Ammon's horn (tissue), 1 donor: ENCODE measurements around the gene MBD1.
"Not testable (repeated sequence)": the region's sequence is repeated elsewhere in the genome, so short reads cannot be mapped to it uniquely, and the experiment has no call there.

Experiments
- DNase-seq: peaks from one replicate; pipeline ENCODE4 v3.0.0-alpha.2; 2016; ENCODE audit warnings: low spot score

The MBD1 gene

DNA sequence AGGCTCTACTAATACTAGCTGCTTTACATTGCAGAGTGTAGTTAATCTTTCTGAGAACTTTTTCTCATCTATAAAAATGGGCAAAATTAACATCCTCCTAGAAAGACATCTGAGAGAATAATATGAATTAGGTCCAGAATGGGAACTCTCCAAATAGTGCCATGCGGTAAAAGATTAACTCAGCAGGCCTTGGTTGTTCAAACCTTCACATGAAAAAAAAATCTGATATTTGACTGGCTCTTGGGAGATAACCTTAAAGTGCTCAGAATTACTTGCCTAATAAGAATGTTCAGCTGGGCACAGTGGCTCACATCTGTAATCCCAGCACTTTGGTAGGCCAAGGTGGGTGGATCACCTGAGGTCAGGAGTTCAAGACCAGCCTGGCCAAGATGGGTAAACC lies 11.7 kb upstream of the MBD1 start:
- DNase-seq, result no peak

DNA sequence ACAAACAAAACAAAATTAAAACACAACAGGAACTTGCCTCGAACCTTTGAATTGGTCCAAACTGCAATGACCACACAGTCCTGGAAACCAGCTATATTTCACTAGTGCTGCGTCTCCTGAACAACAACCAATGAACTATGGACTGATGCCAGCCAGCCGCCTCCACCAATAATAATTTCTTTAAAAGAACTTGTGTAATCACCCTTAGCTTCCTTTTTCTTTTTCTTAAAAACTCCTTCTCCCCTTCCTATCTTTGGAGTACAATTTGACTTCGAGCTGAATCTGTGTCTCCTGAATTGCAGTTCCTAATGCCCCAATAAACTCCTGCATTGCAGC lies 7.8 kb upstream of the MBD1 start:
- DNase-seq, result no peak

DNA sequence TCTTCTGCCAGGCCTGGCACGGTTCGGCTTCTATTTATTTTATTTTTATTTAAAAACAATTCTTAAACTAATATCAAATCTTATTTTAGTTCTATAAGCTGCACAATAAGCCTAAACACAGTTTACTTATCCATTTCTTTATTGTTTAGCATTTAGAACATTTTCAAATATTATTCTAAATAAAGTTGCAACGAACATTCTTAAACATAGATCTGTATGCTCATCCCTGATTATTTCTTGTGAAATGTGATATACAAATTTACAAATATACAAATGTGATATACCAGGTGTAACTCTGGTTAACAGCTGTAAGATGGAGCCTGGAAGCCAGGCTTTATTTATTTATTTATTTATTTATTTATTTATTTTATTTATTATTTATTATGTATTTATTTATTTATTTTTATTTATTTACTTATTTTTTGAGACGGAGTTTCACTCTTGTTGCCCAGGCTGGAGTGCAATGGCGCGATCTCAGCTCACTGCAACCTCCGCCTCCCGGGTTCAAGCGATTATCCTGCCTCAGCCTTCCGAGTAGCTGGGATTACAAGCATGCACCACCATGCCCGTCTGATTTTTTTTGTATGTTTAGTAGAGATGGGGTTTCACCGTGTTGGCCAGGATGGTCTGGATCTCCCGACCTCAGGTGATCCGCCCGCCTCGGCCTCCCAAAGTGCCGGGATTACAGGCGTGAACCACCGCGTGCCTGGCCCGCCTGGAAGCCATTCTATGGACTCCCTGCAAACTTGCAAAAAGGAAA lies 7.2 kb upstream of the MBD1 start:
- not testable (repeated sequence) for DNase-seq

DNA sequence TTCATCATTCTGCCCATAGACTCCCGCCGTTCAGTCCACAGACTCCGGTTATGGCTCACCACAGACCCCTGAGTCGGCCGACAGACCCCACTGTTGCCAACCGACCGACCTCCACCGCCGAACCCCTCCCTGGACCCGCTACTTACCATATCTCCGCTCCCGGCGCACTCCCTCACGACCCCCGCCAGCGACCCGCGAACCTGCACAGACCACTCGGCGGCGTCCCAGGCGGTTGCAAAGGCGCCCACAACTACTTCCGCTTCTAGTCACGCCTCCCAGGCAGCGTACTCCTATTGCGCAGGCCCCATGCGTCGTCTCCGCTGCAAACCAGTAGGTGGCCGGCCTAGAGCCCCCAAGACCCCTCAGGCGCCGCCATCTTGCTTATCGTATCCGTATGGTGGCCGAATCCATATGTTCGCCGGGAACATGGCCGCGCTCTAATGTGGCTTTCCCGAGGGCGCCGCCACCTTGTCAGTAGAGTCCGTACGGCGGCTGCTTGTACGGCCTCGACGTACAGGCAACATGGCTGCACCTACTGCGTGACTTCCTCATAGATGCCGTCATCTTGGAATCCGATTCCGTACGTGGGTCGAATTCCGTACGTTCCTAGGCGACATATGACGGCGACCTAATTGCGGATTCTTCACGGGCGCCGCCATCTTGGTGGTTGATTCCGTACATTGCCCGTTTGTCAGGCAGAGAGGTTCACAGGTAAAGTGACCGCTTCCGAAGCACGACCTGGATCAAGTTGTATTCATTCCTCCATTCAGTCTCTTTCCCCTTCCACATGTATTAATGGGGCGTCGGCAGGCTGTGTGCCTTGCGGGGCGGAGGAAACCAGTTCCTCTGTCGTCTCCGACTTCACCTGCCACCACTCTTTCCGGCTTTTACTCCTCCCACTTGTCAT lies 6.4 kb upstream of the MBD1 start, which contains the start of gene CXXC1:
Gene CXXC1, minus strand, starts transcription at position 252 of the 907 bp plus-strand sequence. Its CDS starts 103 bp downstream, at position 149.
- peak; percentile 100 for DNase-seq

DNA sequence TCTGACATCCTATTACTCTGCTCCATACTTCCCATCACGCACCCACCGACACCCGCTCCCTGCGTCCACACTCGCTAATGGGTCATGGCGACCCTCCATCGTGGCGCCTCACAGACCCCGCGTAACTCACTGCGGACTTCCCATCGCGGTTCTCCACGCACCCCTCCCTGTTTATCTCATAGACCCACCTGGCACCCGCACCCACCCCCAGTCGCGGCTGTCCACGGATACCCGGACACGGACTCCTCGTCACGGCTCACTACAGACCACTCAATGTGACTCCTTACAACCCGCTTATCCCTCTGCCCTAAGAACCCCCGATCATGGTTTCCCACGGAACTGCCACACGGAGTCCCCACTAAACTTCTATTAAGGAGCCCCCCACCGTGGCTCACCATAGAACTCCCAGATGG lies 5.7 kb upstream of the MBD1 start:
- DNase-seq, result no peak

DNA sequence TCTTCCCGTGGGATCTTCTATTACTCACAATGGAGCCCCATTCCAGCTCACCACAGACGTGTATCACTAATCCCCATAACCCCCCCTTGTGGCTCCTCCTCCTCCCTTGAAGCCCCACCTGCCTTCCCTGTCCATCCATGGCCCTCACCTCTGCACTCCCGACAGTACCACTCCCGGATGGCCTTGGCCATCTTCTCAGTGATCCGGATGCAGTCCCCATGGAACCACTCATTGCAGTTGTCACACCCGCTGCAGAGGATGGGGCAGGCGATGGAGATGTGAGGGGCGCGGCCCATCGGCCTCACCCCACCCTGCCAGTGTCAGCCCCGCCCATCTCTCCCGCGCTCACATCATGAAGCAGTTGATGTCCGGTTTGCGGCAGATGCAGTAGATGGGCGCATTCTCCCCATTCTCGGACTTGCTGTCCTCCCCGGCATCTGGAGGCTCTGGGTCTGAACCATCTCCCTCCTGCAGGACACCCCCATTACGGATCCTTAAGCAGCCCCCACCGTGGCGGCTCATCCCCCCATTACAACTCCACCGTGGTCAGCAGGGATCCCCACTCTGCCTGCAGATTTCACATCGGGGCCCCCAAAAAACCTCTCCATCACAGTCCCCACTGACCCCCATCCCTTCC lies 5.2 kb upstream of the MBD1 start:
- no peak for DNase-seq

DNA sequence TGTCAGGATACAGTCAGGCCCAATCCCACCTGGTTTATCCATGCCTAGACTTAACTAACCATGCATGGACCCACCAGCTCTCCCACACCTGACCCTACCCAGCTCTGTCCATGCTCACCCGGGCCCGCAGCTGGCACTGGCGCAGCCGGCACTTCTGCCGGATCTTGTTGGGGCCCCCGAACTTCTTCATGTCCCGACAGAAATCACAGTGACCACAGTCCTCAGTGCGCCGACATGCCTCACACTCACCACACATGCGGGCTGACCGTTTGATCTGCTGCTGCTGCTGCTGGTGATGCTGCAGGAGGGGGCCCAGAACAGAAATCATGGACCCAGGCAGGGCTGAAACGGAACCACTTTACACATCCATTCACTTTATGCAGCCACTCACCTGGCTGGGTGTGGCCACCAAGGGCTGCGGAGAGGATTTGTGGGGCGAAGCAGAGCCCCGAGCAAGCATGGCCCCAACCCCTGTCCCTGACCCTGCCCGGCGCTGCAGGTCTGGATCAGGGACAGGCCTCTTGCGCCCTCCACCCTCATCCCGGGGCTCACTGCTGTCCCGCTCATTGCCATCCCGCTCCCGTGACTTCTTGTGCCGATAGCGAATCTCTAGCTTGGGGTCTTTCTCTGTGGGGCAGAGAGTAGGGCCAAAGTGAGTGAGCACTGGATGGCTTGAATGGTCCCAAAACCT lies 4.5 kb upstream of the MBD1 start:
- DNase-seq, result no peak

DNA sequence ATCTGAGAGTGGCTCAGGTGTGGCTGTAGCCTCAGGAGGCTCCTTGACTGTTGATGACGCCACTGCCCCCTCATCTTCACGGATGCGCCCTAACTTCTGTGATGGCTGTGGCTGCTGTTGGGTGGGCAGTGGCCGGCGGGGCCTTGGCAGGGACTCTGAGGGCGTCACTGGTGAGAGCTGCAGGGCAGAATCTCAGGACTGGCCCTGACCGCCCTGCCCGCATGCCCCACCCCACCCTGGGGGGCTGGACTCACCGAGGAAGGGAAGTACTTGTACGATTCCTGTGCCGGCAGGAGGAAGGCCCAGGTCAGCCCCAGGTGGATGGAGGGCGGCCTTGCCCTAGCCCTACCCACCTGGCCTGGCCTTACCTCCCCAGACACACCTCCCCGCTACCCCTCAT lies 3.7 kb upstream of the MBD1 start:
- DNase-seq, result no peak

DNA sequence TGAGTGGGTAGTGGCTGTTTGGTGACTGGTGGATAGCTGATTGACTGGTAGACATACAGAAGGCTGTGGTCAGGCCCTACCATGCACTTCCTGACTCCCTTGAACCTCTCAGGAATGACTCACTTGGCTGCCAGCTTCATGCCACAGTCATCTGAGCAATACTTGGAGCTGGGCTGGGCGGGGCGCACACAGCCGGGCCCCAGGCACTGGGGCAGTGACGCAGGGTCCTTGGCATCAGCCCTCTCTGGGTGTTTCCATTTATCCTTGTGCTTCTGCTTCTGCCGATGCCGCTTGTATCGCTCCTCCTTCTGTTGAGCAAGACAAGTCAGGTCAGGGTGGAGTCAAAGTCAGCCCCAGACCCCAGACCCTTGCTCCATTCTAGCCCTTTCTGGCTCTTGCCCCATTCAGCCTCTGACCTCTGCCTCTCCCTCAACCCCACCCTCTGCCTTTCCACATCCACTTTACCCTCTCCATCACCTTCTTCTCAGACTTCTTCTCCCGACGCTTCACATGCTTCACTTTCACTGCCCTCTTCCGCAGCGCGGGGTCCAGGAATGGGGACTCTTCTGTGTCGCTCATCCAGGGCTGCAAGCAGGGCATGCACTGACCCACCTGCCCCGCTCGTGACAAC lies 3.0 kb upstream of the MBD1 start:
- DNase-seq, result no peak

DNA sequence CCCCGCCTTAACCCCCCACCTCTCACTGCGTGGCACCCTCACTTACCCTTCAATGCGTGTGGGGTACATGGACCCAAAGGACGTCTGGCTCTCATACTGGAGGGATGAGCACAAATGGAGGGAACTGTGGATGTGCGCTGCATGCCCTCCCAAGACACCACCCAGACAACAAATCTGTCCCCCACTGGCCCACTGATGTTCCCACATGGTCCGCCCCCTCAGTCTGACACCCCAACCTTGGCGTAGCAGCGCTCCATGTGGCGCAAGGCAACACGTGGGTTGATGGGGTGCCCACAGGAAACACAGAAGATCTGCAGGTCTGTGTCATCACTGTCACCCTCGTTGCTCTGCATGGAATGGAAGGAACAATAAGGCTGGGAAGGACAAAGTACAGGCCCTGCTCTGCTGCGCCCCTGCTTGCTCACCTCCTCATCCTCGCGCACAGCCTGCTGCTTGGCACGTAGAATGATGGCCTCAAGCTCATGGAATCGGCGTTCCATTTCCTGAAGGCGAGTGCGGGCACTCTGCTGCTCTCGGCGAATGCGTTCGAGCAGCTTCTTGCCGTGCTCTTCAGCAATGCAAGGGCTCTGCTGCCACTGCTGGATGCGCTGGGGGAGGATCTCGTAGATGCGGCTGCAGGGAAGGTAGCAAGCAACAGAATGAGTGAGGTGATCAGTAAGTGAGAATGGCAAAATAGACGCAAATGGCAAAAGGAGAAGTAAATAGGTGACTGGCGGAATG lies 2.3 kb upstream of the MBD1 start:
- no peak for DNase-seq

DNA sequence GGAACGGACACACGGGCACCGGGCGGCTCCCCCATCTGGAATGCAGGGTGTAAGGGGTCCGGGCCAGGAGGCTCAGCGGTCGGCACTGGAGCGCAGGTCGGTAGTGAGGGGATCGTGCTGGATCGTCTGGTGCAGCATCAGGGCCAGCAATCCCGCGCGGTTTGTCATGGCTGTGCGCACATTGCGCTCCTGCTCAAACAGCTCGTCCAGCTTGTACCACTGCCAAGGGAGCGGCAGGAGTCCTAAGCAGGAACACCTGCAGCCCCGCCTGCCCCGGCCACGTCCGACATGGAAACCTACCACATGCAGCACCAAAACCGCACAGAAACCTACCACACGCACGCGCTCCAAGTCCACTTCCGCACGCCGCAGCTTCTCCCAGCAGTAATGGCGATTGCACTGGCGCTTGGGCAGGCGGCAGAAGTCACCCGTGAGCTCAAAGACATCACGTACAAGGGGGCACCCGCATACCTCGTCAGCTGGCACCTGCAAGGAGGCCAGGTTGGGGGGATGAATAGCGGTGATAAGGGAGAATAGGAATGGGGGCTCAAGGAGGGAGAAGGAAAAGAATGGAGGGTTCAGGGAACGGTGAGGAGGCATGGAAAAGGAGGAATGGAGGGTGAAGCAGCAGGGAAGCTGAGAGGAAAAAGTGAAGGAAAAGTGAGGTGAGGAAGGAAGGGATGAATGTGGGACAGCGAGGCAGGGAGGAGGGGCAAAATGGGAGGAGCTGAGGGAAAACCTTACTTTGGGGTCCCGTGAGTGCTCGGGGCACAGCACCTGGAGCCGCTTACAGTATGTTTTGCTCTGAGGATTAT lies 1.4 kb upstream of the MBD1 start:
- no peak for DNase-seq

DNA sequence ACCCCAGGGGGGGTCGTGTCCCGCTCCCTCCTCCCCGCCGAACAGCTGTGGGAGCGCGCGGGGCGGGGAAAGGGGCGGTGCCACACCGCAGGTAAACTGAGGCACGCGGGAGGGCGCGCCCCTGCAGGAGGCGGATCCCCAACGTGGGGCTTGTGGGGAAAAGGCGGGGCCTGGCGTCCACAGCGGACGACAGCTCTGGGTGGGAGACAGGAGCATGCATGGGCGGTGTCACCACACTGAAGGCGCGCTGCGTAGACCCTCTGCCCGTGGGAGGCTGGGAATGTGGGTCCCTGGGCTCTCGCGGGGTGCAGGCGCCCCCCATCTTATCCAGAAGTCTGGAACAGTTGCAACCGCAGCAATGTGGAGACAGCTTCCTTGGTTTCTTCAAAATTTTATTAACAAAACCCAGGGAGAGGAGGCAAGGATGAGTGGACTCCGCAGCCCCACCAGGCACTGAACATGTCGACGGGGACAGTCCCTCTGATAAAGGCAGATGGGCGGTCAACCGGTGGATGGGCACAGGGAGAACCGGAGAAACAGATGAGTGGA lies 723 bp upstream of the MBD1 start:
- DNase-seq, result no peak

DNA sequence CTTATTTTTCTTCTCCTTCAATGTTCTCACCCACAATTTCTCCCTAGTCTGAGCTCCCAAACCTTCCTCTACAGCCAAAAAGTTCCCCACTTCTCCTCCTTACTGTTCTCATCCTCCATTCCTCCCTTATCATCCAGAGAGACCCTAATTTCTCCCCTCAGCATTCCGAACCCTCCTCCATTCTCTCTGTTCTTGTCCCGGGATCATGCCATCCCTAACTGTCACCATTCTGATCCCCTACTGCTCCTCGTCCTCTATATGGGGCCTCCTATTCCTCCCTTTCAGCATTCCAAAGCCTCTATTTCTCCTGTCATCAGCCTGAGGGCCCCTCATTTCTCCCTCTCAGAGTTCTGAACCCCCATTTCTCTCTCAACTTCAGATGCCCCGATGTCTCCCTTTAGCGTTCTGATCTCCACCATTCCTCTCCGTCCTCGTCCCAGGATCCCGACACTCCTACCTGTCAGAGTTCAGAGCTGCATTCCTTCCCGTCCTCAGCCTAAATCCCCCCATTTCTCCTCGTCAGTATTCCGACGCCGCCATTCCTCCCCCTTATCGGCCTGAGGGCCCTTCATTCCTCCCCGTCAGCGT lies 522 bp downstream of the MBD1 start:
- no peak for DNase-seq

DNA sequence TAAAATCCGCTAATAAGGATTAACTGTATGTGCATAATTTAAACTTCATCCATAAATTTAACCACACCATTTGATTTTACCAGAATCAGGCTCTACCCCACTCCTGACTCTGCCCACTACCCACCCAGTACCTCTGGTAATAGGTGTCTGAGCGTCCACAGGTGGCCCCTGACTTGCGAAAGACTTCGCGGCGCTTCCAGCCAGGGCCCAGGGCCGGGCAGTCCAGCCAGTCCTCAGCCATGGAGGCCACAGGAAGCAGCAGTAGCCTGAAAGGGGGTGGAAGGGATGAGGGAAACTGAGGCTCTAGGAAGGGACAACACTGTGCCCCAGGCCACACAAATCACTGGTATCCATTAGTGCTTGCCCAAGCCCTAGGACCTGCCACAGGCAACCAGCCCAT lies 1.6 kb downstream of the MBD1 start:
- DNase-seq, result no peak

DNA sequence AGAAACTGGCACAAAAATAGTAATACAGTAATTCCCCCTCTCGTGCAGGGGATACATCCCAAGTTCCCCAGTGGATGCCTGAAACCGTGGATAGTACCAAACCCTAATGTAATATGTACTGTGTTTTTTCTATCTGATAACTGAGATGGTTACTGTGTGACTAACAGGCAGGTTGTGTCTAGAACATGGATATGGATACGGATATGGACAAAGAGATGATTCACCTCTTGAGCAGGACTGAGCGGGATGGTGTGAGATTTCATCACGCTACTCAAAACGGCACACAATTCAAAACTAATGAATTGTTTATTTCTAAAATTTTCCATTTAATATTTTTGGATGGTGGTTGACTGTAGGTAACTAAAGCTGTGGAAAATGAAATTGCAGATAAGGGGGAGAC lies 3.4 kb downstream of the MBD1 start:
- DNase-seq, result no peak

DNA sequence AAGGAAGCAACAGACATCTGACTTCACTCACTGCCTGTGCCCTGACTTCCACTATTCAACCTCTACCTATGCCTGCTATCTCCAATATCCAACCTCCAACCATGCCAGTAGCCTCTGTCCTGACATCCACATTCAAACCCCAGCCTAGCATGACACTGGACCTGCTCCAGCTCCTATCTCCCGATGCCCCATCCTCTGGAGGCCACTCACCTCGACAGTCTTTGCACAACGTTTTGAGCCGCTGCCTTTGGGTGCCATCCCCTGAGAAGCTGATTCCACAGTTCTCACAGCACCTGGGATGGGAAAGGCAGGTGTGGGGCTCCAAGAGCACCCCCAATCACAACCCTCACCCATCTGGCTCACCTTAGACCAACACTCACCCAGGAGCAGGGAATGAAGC lies 4.9 kb downstream of the MBD1 start:
- DNase-seq, result no peak

DNA sequence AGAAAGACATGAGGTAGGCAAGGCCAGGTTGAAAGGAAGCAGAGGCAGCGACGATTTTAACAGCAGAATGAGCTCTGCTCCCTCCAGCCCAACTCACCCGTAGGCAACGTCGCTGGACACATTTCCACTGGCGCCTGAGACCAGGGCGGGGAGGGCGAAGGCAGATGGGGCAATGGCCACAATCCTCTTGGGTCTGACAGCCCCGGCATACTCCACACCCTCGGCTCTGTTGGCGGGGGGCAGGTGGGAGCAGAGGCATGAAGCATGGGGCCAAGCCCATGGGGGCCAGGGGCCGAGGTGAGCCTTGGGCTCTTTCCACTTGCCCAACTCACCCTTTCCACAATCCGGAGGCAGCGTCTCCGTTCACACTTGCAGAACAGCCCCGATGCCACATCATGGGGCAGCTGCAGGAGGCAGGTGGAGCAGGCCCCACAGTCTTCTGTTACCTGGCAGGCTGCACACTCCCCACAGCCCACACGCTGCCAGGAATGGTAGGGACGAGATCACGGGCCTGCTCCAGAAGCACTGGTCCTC lies 5.8 kb downstream of the MBD1 start:
- no peak for DNase-seq

DNA sequence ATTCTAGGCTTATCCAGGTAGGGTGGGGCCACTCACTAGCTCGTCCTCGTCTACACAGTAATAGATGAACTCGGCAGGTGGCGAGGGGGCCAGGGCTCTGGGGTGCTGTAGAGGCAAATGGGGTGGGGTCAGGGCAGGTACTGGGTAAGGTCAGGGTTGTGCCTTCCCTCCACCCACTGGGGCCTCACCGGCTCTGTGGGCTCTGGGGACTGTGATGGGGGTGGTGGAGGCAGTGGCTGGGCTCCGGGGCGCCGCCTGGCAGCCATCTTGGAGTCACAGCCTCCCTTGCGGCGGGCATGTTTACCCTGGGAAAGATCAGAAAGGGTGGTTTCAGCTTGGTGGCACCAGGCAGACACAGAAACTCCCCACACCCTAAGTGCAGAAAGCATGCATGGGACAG lies 6.4 kb downstream of the MBD1 start:
- DNase-seq, result no peak

DNA sequence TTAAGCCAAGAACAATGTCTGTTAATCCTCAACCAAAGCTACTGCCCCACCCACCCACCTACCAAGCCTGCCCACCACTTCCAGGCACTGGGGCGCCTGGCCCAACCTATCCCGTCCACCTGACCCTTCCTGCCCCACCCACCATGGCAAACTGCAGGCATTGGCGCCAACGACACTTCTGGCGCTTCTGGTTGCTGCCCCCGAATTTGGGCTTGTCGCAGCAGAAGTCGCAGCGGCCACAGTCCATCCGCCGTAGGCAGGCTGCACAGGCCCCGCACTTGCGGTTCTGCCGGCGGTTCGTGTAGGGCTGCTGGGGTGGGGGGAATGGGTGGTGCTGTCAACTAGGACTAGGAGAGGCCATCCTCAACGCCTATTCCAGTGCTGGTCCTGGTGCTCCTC lies 7.3 kb downstream of the MBD1 start:
- no peak for DNase-seq
